ENCODE measurements around the gene LATS1.

DNA sequence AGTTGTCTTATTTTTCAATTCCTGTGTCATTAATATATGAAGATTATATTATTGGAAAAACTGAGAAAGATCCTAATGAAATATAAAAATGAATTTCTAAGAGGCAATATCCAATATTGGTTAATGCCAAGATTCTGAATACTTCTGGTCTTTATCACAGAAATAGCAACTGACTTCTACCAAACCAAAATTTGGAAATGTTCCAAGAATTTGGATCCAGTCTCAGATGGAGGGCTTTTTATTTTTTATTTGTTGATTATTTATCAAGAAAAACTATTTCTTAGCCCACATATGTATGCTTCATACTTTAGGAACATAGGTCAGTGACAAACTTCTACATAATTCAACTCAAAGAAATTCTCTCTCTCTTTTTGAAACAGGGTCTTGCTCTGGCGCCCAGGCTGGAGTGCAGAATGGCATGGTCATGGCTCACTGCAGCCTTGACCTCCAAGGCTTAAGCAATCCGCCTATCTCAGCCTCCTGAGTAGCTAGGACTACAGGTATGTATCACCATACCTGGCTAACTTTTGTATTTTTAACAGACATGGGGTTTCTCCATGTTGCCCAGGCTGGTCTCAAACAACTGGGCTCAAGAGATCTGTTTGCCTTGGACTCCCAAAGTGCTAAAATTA is 15.3 kb upstream of the LATS1 start:
- TF ChIP-seq EGR1 (IDR thresholded peaks at IDR 0.05; ENCODE audit: borderline replicate concordance in 1 of 2, low read depth in 2 of 2, low read length in 2 of 2) (no peak), TARDBP (IDR thresholded peaks at IDR 0.05; ENCODE audit: borderline replicate concordance) (no peak), POLR2A (IDR thresholded peaks at IDR 0.05; ENCODE audit: low read depth, low read length) (no peak), ZSCAN29 (IDR thresholded peaks at IDR 0.05) (no peak), CBFB (IDR thresholded peaks at IDR 0.05; ENCODE audit: low read depth) (no peak), CBX5 (IDR thresholded peaks at IDR 0.05; ENCODE audit: low read depth) (no peak), ESRRA (IDR thresholded peaks at IDR 0.05; ENCODE audit: low read length) (no peak), ZNF384 (IDR thresholded peaks at IDR 0.05; ENCODE audit: borderline replicate concordance, low read depth, low read length) (no peak), POLR2AphosphoS5 (IDR thresholded peaks at IDR 0.05; ENCODE audit: low read length) (no peak)
- TF ChIP-seq, protein P1, sequence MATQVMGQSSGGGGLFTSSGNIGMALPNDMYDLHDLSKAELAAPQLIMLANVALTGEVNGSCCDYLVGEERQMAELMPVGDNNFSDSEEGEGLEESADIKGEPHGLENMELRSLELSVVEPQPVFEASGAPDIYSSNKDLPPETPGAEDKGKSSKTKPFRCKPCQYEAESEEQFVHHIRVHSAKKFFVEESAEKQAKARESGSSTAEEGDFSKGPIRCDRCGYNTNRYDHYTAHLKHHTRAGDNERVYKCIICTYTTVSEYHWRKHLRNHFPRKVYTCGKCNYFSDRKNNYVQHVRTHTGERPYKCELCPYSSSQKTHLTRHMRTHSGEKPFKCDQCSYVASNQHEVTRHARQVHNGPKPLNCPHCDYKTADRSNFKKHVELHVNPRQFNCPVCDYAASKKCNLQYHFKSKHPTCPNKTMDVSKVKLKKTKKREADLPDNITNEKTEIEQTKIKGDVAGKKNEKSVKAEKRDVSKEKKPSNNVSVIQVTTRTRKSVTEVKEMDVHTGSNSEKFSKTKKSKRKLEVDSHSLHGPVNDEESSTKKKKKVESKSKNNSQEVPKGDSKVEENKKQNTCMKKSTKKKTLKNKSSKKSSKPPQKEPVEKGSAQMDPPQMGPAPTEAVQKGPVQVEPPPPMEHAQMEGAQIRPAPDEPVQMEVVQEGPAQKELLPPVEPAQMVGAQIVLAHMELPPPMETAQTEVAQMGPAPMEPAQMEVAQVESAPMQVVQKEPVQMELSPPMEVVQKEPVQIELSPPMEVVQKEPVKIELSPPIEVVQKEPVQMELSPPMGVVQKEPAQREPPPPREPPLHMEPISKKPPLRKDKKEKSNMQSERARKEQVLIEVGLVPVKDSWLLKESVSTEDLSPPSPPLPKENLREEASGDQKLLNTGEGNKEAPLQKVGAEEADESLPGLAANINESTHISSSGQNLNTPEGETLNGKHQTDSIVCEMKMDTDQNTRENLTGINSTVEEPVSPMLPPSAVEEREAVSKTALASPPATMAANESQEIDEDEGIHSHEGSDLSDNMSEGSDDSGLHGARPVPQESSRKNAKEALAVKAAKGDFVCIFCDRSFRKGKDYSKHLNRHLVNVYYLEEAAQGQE (IDR thresholded peaks at IDR 0.05; ENCODE audit: low read depth, low read length) = no peak

All from GM12878 (cell line).